Caco-2 (cell line): ENCODE results near the gene RXRA. TPM values are rescaled to one million over a fixed set of nuclear protein-coding genes. Genes with fewer than 3 reads are reported as not detected.

Experiments
- BruUV-seq: library from RNA; stranded (reverse); fragments of 400-500 nt; replicated peaks from 2 replicates; lab custom pipeline; 2021; lab: Mats Ljungman, UMichigan
- CTCF ChIA-PET: fragments of 300-600 bp; sonication (Branson Sonifier 250); formaldehyde crosslinking; loops from one replicate; lab custom pipeline; 2022; ENCODE audit warnings: antibody characterized with exemption; lab: Charles Lee
- POLR2A ChIA-PET: fragments of 300-600 bp; sonication (Branson Sonifier 250); formaldehyde crosslinking; loops from one replicate; lab custom pipeline; 2022; ENCODE audit warnings: antibody characterized with exemption; lab: Charles Lee
- DNase-seq, 2 experiments: peaks; one replicate each; pipeline versions ENCODE4 v3.0.0 to v3.0.0-alpha.2; 2020 to 2022
- H3K27me3 ChIP-seq: replicated peaks from 2 replicates; pipeline ENCODE4 v1.6.0; 2011; ENCODE audit warnings: low read length; ENCODE audit not compliant: control insufficient read depth, insufficient read depth
- H3K36me3 ChIP-seq: 2 replicates; pipeline ENCODE4 v1.5.1; 2011; ENCODE audit warnings: low read length; ENCODE audit not compliant: control insufficient read depth, insufficient read depth
- H3K4me1 ChIP-seq: fragments of 250-450 bp; sonication (Bioruptor Pico); 2 replicates; pipeline ENCODE4 v1.5.1; 2020; ENCODE audit warnings: mild to moderate bottlenecking
- H3K4me3 ChIP-seq: 2 replicates; pipeline ENCODE4 v1.5.1; 2011; ENCODE audit warnings: low read depth, mild to moderate bottlenecking, control low read depth, low read length
- H3K9me3 ChIP-seq: fragments of 250-450 bp; sonication (Bioruptor Pico); 2 replicates; pipeline ENCODE4 v1.5.1; 2020; ENCODE audit warnings: mild to moderate bottlenecking, moderate library complexity
- H3K27ac Mint-ChIP-seq: one replicate; pipeline ENCODE4 v1.8.0; 2022; ENCODE audit warnings: mixed read lengths; ENCODE audit not compliant: unreplicated experiment
- H3K27me3 Mint-ChIP-seq: one replicate; pipeline ENCODE4 v1.8.0; 2022; ENCODE audit warnings: mixed read lengths; ENCODE audit not compliant: insufficient read depth, unreplicated experiment
- H3K36me3 Mint-ChIP-seq: one replicate; pipeline ENCODE4 v1.8.0; 2022; ENCODE audit warnings: mild to moderate bottlenecking, mixed read lengths; ENCODE audit not compliant: insufficient read depth, unreplicated experiment
- H3K4me1 Mint-ChIP-seq: one replicate; pipeline ENCODE4 v1.8.0; 2022; ENCODE audit warnings: low read depth, mixed read lengths; ENCODE audit not compliant: unreplicated experiment
- H3K4me3 Mint-ChIP-seq: one replicate; pipeline ENCODE4 v1.8.0; 2022; ENCODE audit warnings: mild to moderate bottlenecking, moderate library complexity, mixed read lengths; ENCODE audit not compliant: unreplicated experiment
- H3K9me3 Mint-ChIP-seq: one replicate; pipeline ENCODE4 v1.8.0; 2022; ENCODE audit warnings: mixed read lengths; ENCODE audit not compliant: unreplicated experiment
- intact Hi-C: fragments of 100-400 bp; cut with micrococcal nuclease; formaldehyde crosslinking; loops from one replicate; pipeline ENCODE4 v1.10.0; 2022; ENCODE audit not compliant: unreplicated experiment
- total RNA-seq: library from RNA; stranded (reverse); gene quantifications from 2 replicates; pipeline ENCODE4 v1.2.3, GENCODE V29; 2022
- TF ChIP-seq, protein P1 (sequence below), 2 experiments: fragments of 200-600 bp in 1 of 2; IDR thresholded peaks; 1 replicate in 1 of 2; 2 replicates in 1 of 2; pipeline versions ENCODE4 v1.5.1 to v1.8.0; 2011 to 2022; ENCODE audit warnings: antibody characterized with exemption in 1 of 2, control low read depth in 1 of 2, inconsistent platforms in 1 of 2, low read depth in 1 of 2, low read length in 1 of 2, mild to moderate bottlenecking in 1 of 2, moderate library complexity in 1 of 2; ENCODE audit not compliant: insufficient read depth in 1 of 2, severe bottlenecking in 1 of 2, unreplicated experiment in 1 of 2

RXRA gene
- total RNA-seq, 1 experiment from 2014 or later: 69.1 TPM

DNA sequence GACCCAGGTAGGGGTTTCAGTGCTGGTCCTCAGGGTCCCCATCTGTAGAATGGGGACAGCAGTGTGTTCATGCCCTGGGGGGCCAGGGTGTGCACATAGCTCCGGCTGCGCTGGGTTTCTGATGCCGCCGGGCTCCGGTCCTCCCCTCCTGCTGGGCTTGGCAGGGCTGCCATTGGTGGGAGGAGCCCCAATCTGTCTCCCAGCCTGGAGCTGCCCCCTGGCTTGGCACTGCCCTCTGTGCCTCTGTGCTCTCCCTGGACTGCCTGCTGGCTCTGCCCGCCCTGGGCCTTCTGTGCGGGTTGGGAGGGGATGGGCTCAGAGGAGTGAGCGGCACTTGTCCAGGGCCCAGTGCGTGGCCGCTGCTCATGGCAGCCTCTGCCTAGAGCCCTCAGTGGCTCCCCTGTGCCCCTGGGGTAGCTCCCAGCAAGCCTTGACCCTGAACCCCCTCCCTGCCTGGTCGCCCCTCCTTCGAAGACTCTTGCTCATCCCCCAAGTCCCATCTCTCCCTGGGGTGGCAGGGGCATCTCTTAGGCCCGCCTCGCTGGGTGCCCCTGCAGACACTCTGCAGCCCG, 35.7 kb downstream of the RXRA start:
- H3K9me3 ChIP-seq: no peaks in the 10 kb centered on the region
- Mint-ChIP-seq H3K9me3 (no peaks in the 10 kb centered on the region), H3K4me1 (peaks cover 13% of the 10 kb centered on the region), H3K27me3 (no peaks in the 10 kb centered on the region), H3K36me3 (peaks cover 11% of the 10 kb centered on the region), H3K27ac (peak overlapping the region; percentile 39), H3K4me3 (no peak overlapping the region)
- intact Hi-C loops: no loop called here
- no peak overlapping the region for H3K4me3 ChIP-seq
- no peaks in the 10 kb centered on the region for H3K36me3 ChIP-seq
- BruUV-seq: no TSS peak
- ChIA-PET CTCF (no interaction called here), POLR2A (no interaction called here)
- TF ChIP-seq, protein P1, sequence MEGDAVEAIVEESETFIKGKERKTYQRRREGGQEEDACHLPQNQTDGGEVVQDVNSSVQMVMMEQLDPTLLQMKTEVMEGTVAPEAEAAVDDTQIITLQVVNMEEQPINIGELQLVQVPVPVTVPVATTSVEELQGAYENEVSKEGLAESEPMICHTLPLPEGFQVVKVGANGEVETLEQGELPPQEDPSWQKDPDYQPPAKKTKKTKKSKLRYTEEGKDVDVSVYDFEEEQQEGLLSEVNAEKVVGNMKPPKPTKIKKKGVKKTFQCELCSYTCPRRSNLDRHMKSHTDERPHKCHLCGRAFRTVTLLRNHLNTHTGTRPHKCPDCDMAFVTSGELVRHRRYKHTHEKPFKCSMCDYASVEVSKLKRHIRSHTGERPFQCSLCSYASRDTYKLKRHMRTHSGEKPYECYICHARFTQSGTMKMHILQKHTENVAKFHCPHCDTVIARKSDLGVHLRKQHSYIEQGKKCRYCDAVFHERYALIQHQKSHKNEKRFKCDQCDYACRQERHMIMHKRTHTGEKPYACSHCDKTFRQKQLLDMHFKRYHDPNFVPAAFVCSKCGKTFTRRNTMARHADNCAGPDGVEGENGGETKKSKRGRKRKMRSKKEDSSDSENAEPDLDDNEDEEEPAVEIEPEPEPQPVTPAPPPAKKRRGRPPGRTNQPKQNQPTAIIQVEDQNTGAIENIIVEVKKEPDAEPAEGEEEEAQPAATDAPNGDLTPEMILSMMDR (IDR thresholded peaks at IDR 0.05; ENCODE audit: insufficient read depth in 1 of 2, low read depth in 1 of 2, low read length in 1 of 2, severe bottlenecking in 1 of 2, unreplicated experiment in 1 of 2): no peak
- H3K4me1 ChIP-seq: peaks cover 34% of the 10 kb centered on the region
- no peaks in the 10 kb centered on the region for H3K27me3 ChIP-seq
- no peak for DNase-seq

DNA sequence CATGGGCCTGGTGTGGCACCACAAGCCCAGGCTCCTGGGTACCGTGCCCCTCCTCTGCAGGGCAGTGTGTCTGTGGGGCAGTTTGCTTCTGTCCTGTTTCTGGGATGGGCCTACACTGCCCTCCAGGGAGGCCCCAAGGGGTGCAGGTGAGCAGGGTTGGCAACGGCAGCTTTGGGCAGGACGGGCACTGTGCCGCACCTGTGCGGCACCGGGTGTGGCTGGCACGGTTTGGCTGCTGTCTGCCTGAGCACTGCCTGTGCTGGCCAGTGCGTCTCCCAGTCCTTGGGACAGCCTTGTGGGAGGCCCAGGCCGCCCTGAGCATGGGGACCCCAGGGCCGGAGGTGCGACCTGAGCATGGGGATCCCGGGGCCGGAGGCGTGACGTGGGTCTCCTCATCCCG, 37.2 kb downstream of the RXRA start:
- H3K9me3 ChIP-seq: no peaks in the 10 kb centered on the region
- CTCF ChIA-PET: no interaction called here
- H3K9me3 Mint-ChIP-seq: no peaks in the 10 kb centered on the region
- H3K4me3 Mint-ChIP-seq: no peak overlapping the region
- H3K4me1 Mint-ChIP-seq: peaks cover 10% of the 10 kb centered on the region
- BruUV-seq: no TSS peak
- H3K4me1 ChIP-seq: peaks cover 19% of the 10 kb centered on the region
- POLR2A ChIA-PET: no interaction called here
- no peaks in the 10 kb centered on the region for H3K36me3 ChIP-seq
- DNase-seq: no peak
- peaks cover 9% of the 10 kb centered on the region for H3K36me3 Mint-ChIP-seq
- intact Hi-C loops: no loop called here
- H3K27me3 Mint-ChIP-seq: no peaks in the 10 kb centered on the region
- H3K27me3 ChIP-seq: no peaks in the 10 kb centered on the region
- TF ChIP-seq, protein P1 (IDR thresholded peaks at IDR 0.05; ENCODE audit: insufficient read depth in 1 of 2, low read depth in 1 of 2, low read length in 1 of 2, severe bottlenecking in 1 of 2, unreplicated experiment in 1 of 2): no peak
- no peak overlapping the region for H3K4me3 ChIP-seq
- H3K27ac Mint-ChIP-seq: no peak overlapping the region

DNA sequence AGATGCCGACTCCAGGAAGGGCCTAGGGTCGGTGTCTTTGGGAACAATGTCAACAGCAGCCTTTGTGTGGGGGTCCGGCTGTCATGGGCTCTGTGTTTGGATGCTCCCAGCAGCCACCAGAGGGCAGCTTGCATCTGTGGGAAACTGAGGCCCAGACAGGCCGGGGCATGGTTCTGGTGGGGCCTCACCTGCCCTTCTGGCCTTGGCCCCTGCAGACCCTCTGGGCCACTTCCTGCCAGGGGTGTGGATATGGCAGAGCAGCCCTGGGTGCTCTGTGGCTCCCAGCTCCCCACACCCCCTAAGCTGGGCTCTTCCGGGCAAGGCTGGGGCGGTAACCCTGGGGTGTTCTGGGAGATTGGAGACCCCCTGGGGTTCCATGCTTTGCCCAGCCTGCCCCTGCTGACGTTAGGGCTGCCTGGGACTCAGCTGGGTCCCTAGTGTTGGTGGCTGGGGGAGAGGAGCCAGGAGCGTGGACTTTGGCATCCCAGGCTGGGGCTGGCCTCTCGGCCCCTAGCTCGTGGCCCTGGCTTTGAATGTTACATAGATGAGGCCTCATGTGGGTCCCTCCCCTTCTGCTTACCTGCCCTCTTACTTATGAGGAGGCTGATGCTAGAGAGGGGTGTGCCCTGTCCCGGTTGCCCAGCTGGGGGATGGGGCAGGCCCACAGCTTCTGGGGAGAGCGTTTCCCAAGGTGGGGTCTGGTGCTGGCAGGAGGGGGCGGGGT, 38.3 kb downstream of the RXRA start:
- Histone ChIP-seq H3K4me1 (peaks cover 15% of the 10 kb centered on the region), H3K9me3 (no peaks in the 10 kb centered on the region), H3K36me3 (no peaks in the 10 kb centered on the region), H3K4me3 (no peak overlapping the region), H3K27me3 (no peaks in the 10 kb centered on the region)
- DNase-seq: peak; percentile 43 to 66
- CTCF ChIA-PET: interaction anchor here (0.6 to 1.1 kb wide), 3 partner anchors 9 to 79 kb away, joined by 3 to 4 read pairs (median 3); no protein-coding TSS in a partner anchor
- Mint-ChIP-seq H3K4me1 (peaks cover 13% of the 10 kb centered on the region), H3K27ac (peak overlapping the region; percentile 76), H3K27me3 (no peaks in the 10 kb centered on the region), H3K9me3 (no peaks in the 10 kb centered on the region), H3K36me3 (peaks cover 12% of the 10 kb centered on the region), H3K4me3 (no peak overlapping the region)
- intact Hi-C loops: no loop called here
- BruUV-seq: no TSS peak
- TF ChIP-seq, protein P1 (IDR thresholded peaks at IDR 0.05; ENCODE audit: insufficient read depth in 1 of 2, low read depth in 1 of 2, low read length in 1 of 2, severe bottlenecking in 1 of 2, unreplicated experiment in 1 of 2): no peak
- POLR2A ChIA-PET: interaction anchor here (0.5 kb wide), 1 partner anchor 44 kb away, joined by 4 read pairs; no protein-coding TSS in a partner anchor
